HEK293T (cell line): ENCODE results near the gene BHLHE40.

Experiments used
- CTCF ChIA-PET: fragments of 350-600 bp; formaldehyde crosslinking; extraction: SDS; loops from one replicate; lab custom pipeline; 2021; ENCODE audit warnings: antibody characterized with exemption, inconsistent platforms; lab: Yijun Ruan, JAX
- POLR2A ChIA-PET: fragments of 350-600 bp; formaldehyde crosslinking; extraction: SDS; loops from one replicate; lab custom pipeline; 2020; ENCODE audit warnings: antibody characterized with exemption, inconsistent platforms; lab: Yijun Ruan, JAX
- DNase-seq: peaks from one replicate; pipeline ENCODE4 v3.0.0; 2012; ENCODE audit warnings: mixed read lengths; ENCODE audit errors: extremely low spot score
- ARNT ChIP-seq: fragments of 450-650 bp; IDR thresholded peaks from 2 replicates; pipeline ENCODE4 v1.6.1; 2017; ENCODE audit warnings: mild to moderate bottlenecking
- BHLHE40 ChIP-seq: fragments of 450-650 bp; IDR thresholded peaks from 2 replicates; pipeline ENCODE4 v1.6.1; 2016; ENCODE audit warnings: mild to moderate bottlenecking, moderate library complexity, borderline replicate concordance
- CTBP1 ChIP-seq: fragments of 450-650 bp; IDR thresholded peaks from 2 replicates; pipeline ENCODE4 v1.6.1; 2016; ENCODE audit warnings: borderline replicate concordance
- ELF4 ChIP-seq: fragments of 450-650 bp; IDR thresholded peaks from 2 replicates; pipeline ENCODE4 v1.6.1; 2017; ENCODE audit warnings: antibody characterized with exemption
- FOXA1 ChIP-seq: fragments of 450-650 bp; IDR thresholded peaks from 2 replicates; pipeline ENCODE4 v1.6.1; 2016; ENCODE audit warnings: mild to moderate bottlenecking
- FOXK2 ChIP-seq: fragments of 450-650 bp; IDR thresholded peaks from 2 replicates; pipeline ENCODE4 v1.6.1; 2016; ENCODE audit warnings: mild to moderate bottlenecking
- FOXM1 ChIP-seq: fragments of 450-650 bp; IDR thresholded peaks from 2 replicates; pipeline ENCODE4 v1.6.1; 2017; ENCODE audit warnings: mild to moderate bottlenecking, borderline replicate concordance
- HDGF ChIP-seq: fragments of 450-650 bp; IDR thresholded peaks from 2 replicates; pipeline ENCODE4 v1.6.1; 2017; ENCODE audit warnings: antibody characterized with exemption, borderline replicate concordance
- L3MBTL2 ChIP-seq: fragments of 450-650 bp; conservative IDR thresholded peaks from 2 replicates; pipeline ENCODE4 v1.6.1; 2016; ENCODE audit warnings: mild to moderate bottlenecking
- LEF1 ChIP-seq: fragments of 450-650 bp; IDR thresholded peaks from 2 replicates; pipeline ENCODE4 v1.6.1; 2017; ENCODE audit warnings: mild to moderate bottlenecking, borderline replicate concordance
- NFRKB ChIP-seq: fragments of 450-650 bp; IDR thresholded peaks from 2 replicates; pipeline ENCODE4 v1.6.1; 2016; ENCODE audit warnings: mild to moderate bottlenecking, moderate library complexity
- PKNOX1 ChIP-seq: fragments of 450-650 bp; IDR thresholded peaks from 2 replicates; pipeline ENCODE4 v1.6.1; 2016
- SP1 ChIP-seq: fragments of 450-650 bp; IDR thresholded peaks from 2 replicates; pipeline ENCODE4 v1.6.1; 2017
- SUZ12 ChIP-seq: fragments of 450-650 bp; IDR thresholded peaks from 2 replicates; pipeline ENCODE4 v1.6.1; 2016; ENCODE audit warnings: mild to moderate bottlenecking
- TARDBP ChIP-seq: fragments of 450-650 bp; IDR thresholded peaks from 2 replicates; pipeline ENCODE4 v1.6.1; 2016
- ZNF384 ChIP-seq: fragments of 450-650 bp; IDR thresholded peaks from 2 replicates; pipeline ENCODE4 v1.6.1; 2016

Gene BHLHE40

GRCh38 chr3:4939276-4939675, 40.0 kb upstream of the BHLHE40 start:
- ChIA-PET POLR2A (no interaction called here), CTCF (no interaction called here)
- TF ChIP-seq LEF1: no peak
- no peak for TF ChIP-seq FOXA1
- no peak for DNase-seq

GRCh38 chr3:4940985-4941384, 38.3 kb upstream of the BHLHE40 start:
- CTCF ChIA-PET: no interaction called here
- DNase-seq: no peak
- POLR2A ChIA-PET: no interaction called here
- no peak for TF ChIP-seq TARDBP
- TF ChIP-seq LEF1: no peak
- no peak for TF ChIP-seq FOXM1
- TF ChIP-seq SUZ12: no peak
- TF ChIP-seq ELF4: no peak
- no peak for TF ChIP-seq HDGF
- no peak for TF ChIP-seq FOXA1
- no peak for TF ChIP-seq L3MBTL2
- TF ChIP-seq NFRKB: no peak
- TF ChIP-seq PKNOX1: no peak
- no peak for TF ChIP-seq FOXK2

DNA sequence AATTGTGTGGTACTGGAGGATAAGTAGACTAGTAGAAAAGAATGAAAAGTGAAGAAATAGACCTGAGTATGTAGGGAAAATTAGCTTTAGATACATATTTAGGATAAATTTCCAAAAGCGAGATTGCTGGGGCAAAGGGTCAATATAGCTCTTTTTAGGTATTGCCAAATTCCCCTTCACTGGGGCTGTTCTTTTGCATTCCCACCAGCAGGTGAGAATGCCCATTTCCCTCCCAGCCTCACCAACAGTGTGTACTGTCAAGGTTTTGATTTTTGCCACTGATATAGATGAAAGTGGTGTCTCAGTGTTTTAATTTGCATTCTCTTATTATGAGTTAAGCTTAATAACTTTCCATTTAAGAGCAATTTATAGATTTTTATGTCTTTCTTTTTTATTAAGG, 35.7 kb upstream of the BHLHE40 start:
- DNase-seq: peak; percentile 22
- ChIA-PET POLR2A (interaction anchor here (1.0 to 2.0 kb wide), 2 partner anchors 33 to 35 kb away, joined by 3 to 5 read pairs; no protein-coding TSS in a partner anchor), CTCF (interaction anchor here (0.6 to 0.9 kb wide), 2 partner anchors 11 to 862 kb away, joined by 3 to 5 read pairs; no protein-coding TSS in a partner anchor)
- TF ChIP-seq TARDBP (no peak), SUZ12 (no peak), PKNOX1 (no peak), ELF4 (no peak), ARNT (no peak), ZNF384 (no peak), L3MBTL2 (no peak), BHLHE40 (no peak), HDGF (no peak), FOXA1 (no peak), CTBP1 (no peak), SP1 (no peak)

GRCh38 chr3:4945324-4945723, 33.9 kb upstream of the BHLHE40 start:
- CTCF ChIA-PET: no interaction called here
- POLR2A ChIA-PET: no interaction called here
- TF ChIP-seq SP1 (no peak), ARNT (no peak), ELF4 (no peak), NFRKB (no peak), FOXK2 (no peak), CTBP1 (no peak), L3MBTL2 (no peak), BHLHE40 (no peak), PKNOX1 (no peak), HDGF (no peak), FOXA1 (no peak)
- no peak for DNase-seq

GRCh38 chr3:4947028-4947427, 32.2 kb upstream of the BHLHE40 start:
- CTCF ChIA-PET: interaction anchor here (0.6 kb wide), 1 partner anchor 9 kb away, joined by 3 read pairs; no protein-coding TSS in a partner anchor

GRCh38 chr3:4948395-4948794, 30.8 kb upstream of the BHLHE40 start:
- no peak for TF ChIP-seq FOXK2
- TF ChIP-seq NFRKB: no peak
- TF ChIP-seq ELF4: no peak
- TF ChIP-seq PKNOX1: no peak
- no peak for TF ChIP-seq TARDBP
- no peak for TF ChIP-seq FOXM1
- no peak for TF ChIP-seq L3MBTL2
- TF ChIP-seq SP1: no peak
- TF ChIP-seq ZNF384: no peak
- CTCF ChIA-PET: no interaction called here
- DNase-seq: no peak
- POLR2A ChIA-PET: no interaction called here

More at GRCh38 chr3:4947028-4947427, 32.2 kb upstream of the BHLHE40 start:
- TF ChIP-seq SUZ12 (no peak), FOXM1 (no peak), TARDBP (no peak)
- DNase-seq: no peak
- POLR2A ChIA-PET: no interaction called here

- TF ChIP-seq LEF1 (no peak), ZNF384 (no peak), SP1 (no peak), FOXK2 (no peak), NFRKB (no peak), TARDBP (no peak)
- ChIA-PET CTCF (no interaction called here), POLR2A (no interaction called here)
- DNase-seq: no peak
These were observed 30.2 kb upstream of the BHLHE40 start for GRCh38 chr3:4949004-4949403.
